ENCODE results near the gene CTNNA3. TPM values are rescaled to one million over a fixed set of nuclear protein-coding genes. Genes with fewer than 3 reads are reported as not detected.
A peak's percentile ranks its signal among the peaks of the same experiment; 100 is the strongest.

The CTNNA3 gene
- polyA plus RNA-seq, 1 experiment, result not detected

GRCh38 chr10:67612577-67613537 is 83.1 kb downstream of the CTNNA3 start:
- H3K4me3 ChIP-seq (ENCODE audit: low read depth, low read length), result no peak overlapping the region
- peak; percentile 21 for DNase-seq (ENCODE audit: low read depth)
- TF ChIP-seq CTCF (IDR thresholded peaks at IDR 0.05; ENCODE audit: insufficient read depth, low read depth, low read length), result no peak
- no peaks in the 10 kb centered on the region for H3K36me3 ChIP-seq (ENCODE audit: control insufficient read depth, insufficient read depth, low read length)
- ChIA-PET CTCF (no interaction called here), POLR2A (no interaction called here)
- H3K27me3 ChIP-seq (ENCODE audit: control insufficient read depth, insufficient read depth, low read length), result no peaks in the 10 kb centered on the region

- ChIA-PET POLR2A (no interaction called here), CTCF (no interaction called here)
- no peak for TF ChIP-seq CTCF (IDR thresholded peaks at IDR 0.05; ENCODE audit: insufficient read depth, low read depth, low read length)
- no peak for DNase-seq (ENCODE audit: low read depth)
- Histone ChIP-seq H3K27me3 (ENCODE audit: control insufficient read depth, insufficient read depth, low read length) (no peaks in the 10 kb centered on the region), H3K4me3 (ENCODE audit: low read depth, low read length) (no peak overlapping the region), H3K36me3 (ENCODE audit: control insufficient read depth, insufficient read depth, low read length) (no peaks in the 10 kb centered on the region)
Measured at GRCh38 chr10:67612176-67612575, 83.8 kb downstream of the CTNNA3 start.

GRCh38 chr10:67609996-67610793 is 85.8 kb downstream of the CTNNA3 start:
- no peaks in the 10 kb centered on the region for H3K27me3 ChIP-seq (ENCODE audit: control insufficient read depth, insufficient read depth, low read length)

GRCh38 chr10:67608001-67608400 is 88.0 kb downstream of the CTNNA3 start:
- POLR2A ChIA-PET, result no interaction called here
- Histone ChIP-seq H3K4me3 (ENCODE audit: low read depth, low read length) (no peak overlapping the region), H3K36me3 (ENCODE audit: control insufficient read depth, insufficient read depth, low read length) (no peaks in the 10 kb centered on the region), H3K27me3 (ENCODE audit: control insufficient read depth, insufficient read depth, low read length) (no peaks in the 10 kb centered on the region)
- DNase-seq (ENCODE audit: low read depth), result no peak
- CTCF ChIA-PET, result no interaction called here
- TF ChIP-seq CTCF (IDR thresholded peaks at IDR 0.05; ENCODE audit: insufficient read depth, low read depth, low read length), result no peak

More at GRCh38 chr10:67609996-67610793, 85.8 kb downstream of the CTNNA3 start:
- ChIA-PET CTCF (no interaction called here), POLR2A (no interaction called here)
- no peak for DNase-seq (ENCODE audit: low read depth)
- H3K36me3 ChIP-seq (ENCODE audit: control insufficient read depth, insufficient read depth, low read length), result no peaks in the 10 kb centered on the region
- H3K4me3 ChIP-seq (ENCODE audit: low read depth, low read length), result no peak overlapping the region
- TF ChIP-seq CTCF (IDR thresholded peaks at IDR 0.05; ENCODE audit: insufficient read depth, low read depth, low read length), result no peak

GRCh38 chr10:67607472-67607871 is 88.5 kb downstream of the CTNNA3 start:
- Histone ChIP-seq H3K27me3 (ENCODE audit: control insufficient read depth, insufficient read depth, low read length) (no peaks in the 10 kb centered on the region), H3K36me3 (ENCODE audit: control insufficient read depth, insufficient read depth, low read length) (no peaks in the 10 kb centered on the region), H3K4me3 (ENCODE audit: low read depth, low read length) (no peak overlapping the region)
- ChIA-PET POLR2A (no interaction called here), CTCF (no interaction called here)
- no peak for TF ChIP-seq CTCF (IDR thresholded peaks at IDR 0.05; ENCODE audit: insufficient read depth, low read depth, low read length)
- no peak for DNase-seq (ENCODE audit: low read depth)

Data from BJ (cell line).